Measurements from ENCODE around the gene CDKN1C.

- TF ChIP-seq EZH2 (IDR thresholded peaks at IDR 0.05; ENCODE audit: insufficient read depth, poor library complexity, severe bottlenecking) (no peak), EZH2phosphoT487 (IDR thresholded peaks at IDR 0.05; ENCODE audit: insufficient read depth, low read depth) (no peak)
Observed at GRCh38 chr11:2934611-2935239, 49.1 kb upstream of the CDKN1C start.

All from GM23248 (cell line).